HepG2 (cell line): ENCODE results near the gene ATP8A2. TPM values are rescaled to one million over a fixed set of nuclear protein-coding genes. Genes with fewer than 3 reads are reported as not detected.

Source experiments
- ATAC-seq: fragments of 200-7000 bp; cut with Tn5 transposase; 3 replicates; pipeline ENCODE4 v1.9.1; 2020; ENCODE audit warnings: mild to moderate bottlenecking, moderate library complexity
- BruUV-seq: library from RNA; stranded (reverse); fragments of 400-500 nt; replicated peaks from 2 replicates; lab custom pipeline; 2021; lab: Mats Ljungman, UMichigan
- CTCF ChIA-PET: fragments of 300-600 bp; formaldehyde crosslinking; extraction: SDS; loops from one replicate; lab custom pipeline; 2021; ENCODE audit warnings: low total read pairs, inconsistent platforms, low intra/inter-chr PET ratio; lab: Yijun Ruan, JAX
- POLR2A ChIA-PET: fragments of 350-600 bp; sonication (Branson Sonifier 250); formaldehyde crosslinking; loops from one replicate; lab custom pipeline; 2020; ENCODE audit warnings: antibody characterized with exemption, inconsistent platforms; lab: Yijun Ruan, JAX
- DNase-seq: peaks from one replicate; pipeline ENCODE4 v3.0.0-alpha.2; 2015; ENCODE audit warnings: low spot score
- FAIRE-seq: peaks from 3 replicates; lab custom pipeline; 2011; peaks lifted over from hg19 to GRCh38; lab: Jason Lieb, UNC
- H2AFZ ChIP-seq: one replicate; pipeline ENCODE4 v1.6.1; 2011; ENCODE audit warnings: low read length, inconsistent platforms
- H3K27ac ChIP-seq: fragments of 300-600 bp; 3 replicates; pipeline ENCODE4 v1.8.0; 2011; ENCODE audit warnings: mixed run types, mild to moderate bottlenecking, mixed read lengths, low read length, inconsistent platforms; ENCODE audit not compliant: insufficient read depth; ENCODE audit errors: extremely low read length
- H3K27me3 ChIP-seq, 2 experiments: fragments of 200-600 bp in 1 of 2; 2 replicates in 1 of 2; 3 replicates in 1 of 2; pipeline versions ENCODE4 v1.6.0 to v1.8.0; 2011; ENCODE audit warnings: low read length in 2 of 2, mild to moderate bottlenecking in 2 of 2, moderate library complexity in 2 of 2, inconsistent platforms in 1 of 2; ENCODE audit not compliant: insufficient read depth in 2 of 2, control insufficient read depth in 1 of 2
- H3K36me3 ChIP-seq, 2 experiments: fragments of 200-600 bp in 1 of 2; replicated peaks in 1 of 2; 2 replicates in 1 of 2; 3 replicates in 1 of 2; pipeline versions ENCODE4 v1.5.1 to v1.8.0; 2011; ENCODE audit warnings: low read length in 2 of 2, inconsistent platforms in 1 of 2; ENCODE audit not compliant: insufficient read depth in 2 of 2, control insufficient read depth in 1 of 2
- H3K4me1 ChIP-seq: 2 replicates; pipeline ENCODE4 v1.5.1; 2012; ENCODE audit warnings: low read length, inconsistent platforms; ENCODE audit not compliant: insufficient read depth
- H3K4me2 ChIP-seq: 2 replicates; pipeline ENCODE4 v1.6.0; 2011; ENCODE audit warnings: low read depth, low read length, inconsistent platforms
- H3K4me3 ChIP-seq, 3 experiments: fragments of 200-600 bp in 1 of 3; sonication (generic), shearing (Covaris generic) in 1 of 3; replicated peaks in 1 of 3; 2 replicates each; pipeline ENCODE4 v1.5.1; 2011 to 2016; ENCODE audit warnings: low read length in 3 of 3, inconsistent platforms in 2 of 3, low read depth in 2 of 3, mild to moderate bottlenecking in 2 of 3, control low read depth in 1 of 3, mixed read lengths in 1 of 3; ENCODE audit not compliant: insufficient read depth in 1 of 3
- H3K79me2 ChIP-seq: one replicate; pipeline ENCODE4 v1.6.1; 2011; ENCODE audit warnings: low read length, inconsistent platforms; ENCODE audit not compliant: insufficient read depth
- H3K9ac ChIP-seq: 2 replicates; pipeline ENCODE4 v1.6.0; 2011; ENCODE audit warnings: mild to moderate bottlenecking, low read depth, low read length, inconsistent platforms; ENCODE audit not compliant: insufficient read depth
- H3K9me3 ChIP-seq: 2 replicates; pipeline ENCODE4 v1.5.1; 2012; ENCODE audit warnings: mild to moderate bottlenecking, low read length
- H4K20me1 ChIP-seq: 2 replicates; pipeline ENCODE4 v1.6.0; 2011; ENCODE audit warnings: inconsistent platforms, mild to moderate bottlenecking, low read length, moderate library complexity; ENCODE audit not compliant: insufficient read depth
- ASH2L ChIP-seq: fragments of 300-600, 200-600 bp; sonication (generic); IDR thresholded peaks from 2 replicates; pipeline ENCODE4 v1.7.0; 2017; ENCODE audit warnings: low read depth, mild to moderate bottlenecking, moderate library complexity, mixed read lengths, low read length; ENCODE audit not compliant: insufficient read length
- BORCS8-MEF2B ChIP-seq: sonication (generic); formaldehyde crosslinking; IDR thresholded peaks from 2 replicates; pipeline ENCODE4 v1.8.0; 2022; ENCODE audit warnings: mild to moderate bottlenecking, missing genetic modification reagents
- CSRNP2 ChIP-seq: sonication (generic); formaldehyde crosslinking; conservative IDR thresholded peaks from 2 replicates; pipeline ENCODE4 v1.8.0; 2022; ENCODE audit warnings: low read depth, missing genetic modification reagents
- KMT2A ChIP-seq: sonication (generic); formaldehyde crosslinking; IDR thresholded peaks from 2 replicates; pipeline ENCODE4 v1.4.0; 2020; ENCODE audit warnings: missing genetic modification reagents
- LBX2 ChIP-seq: sonication (generic); formaldehyde crosslinking; IDR thresholded peaks from 2 replicates; pipeline ENCODE4 v1.5.0; 2020; ENCODE audit warnings: missing genetic modification reagents, mild to moderate bottlenecking, borderline replicate concordance
- NFIB ChIP-seq: sonication (generic); formaldehyde crosslinking; IDR thresholded peaks from 2 replicates; pipeline ENCODE4 v1.9.0; 2021; ENCODE audit warnings: missing genetic modification reagents, mild to moderate bottlenecking, borderline replicate concordance
- PAWR ChIP-seq: sonication (generic); formaldehyde crosslinking; IDR thresholded peaks from 2 replicates; pipeline ENCODE4 v1.4.0; 2020; ENCODE audit warnings: missing genetic modification reagents, mild to moderate bottlenecking, borderline replicate concordance
- PITX1 ChIP-seq: sonication (generic); formaldehyde crosslinking; IDR thresholded peaks from 2 replicates; pipeline ENCODE4 v1.5.1; 2020; ENCODE audit warnings: mild to moderate bottlenecking, missing genetic modification reagents
- POLR2AphosphoS2 ChIP-seq: IDR thresholded peaks from 2 replicates; pipeline ENCODE4 v1.6.1; 2011; ENCODE audit warnings: low read depth, low read length, improper control_type of control experiment
- RBAK ChIP-seq: sonication (generic); formaldehyde crosslinking; IDR thresholded peaks from 2 replicates; pipeline ENCODE4 v1.5.1; 2020; ENCODE audit warnings: mild to moderate bottlenecking, missing genetic modification reagents
- SRSF9 ChIP-seq: fragments of 200-400 bp; formaldehyde crosslinking; IDR thresholded peaks from 2 replicates; pipeline ENCODE4 v1.6.1; 2018; ENCODE audit warnings: borderline replicate concordance, mild to moderate bottlenecking, low read depth, low read length; ENCODE audit not compliant: insufficient read depth, poor library complexity, severe bottlenecking
- ZBTB49 ChIP-seq: sonication (generic); formaldehyde crosslinking; IDR thresholded peaks from 2 replicates; pipeline ENCODE4 v1.4.0; 2020; ENCODE audit warnings: missing genetic modification reagents, borderline replicate concordance
- ZNF260 ChIP-seq: sonication (generic); formaldehyde crosslinking; IDR thresholded peaks from 2 replicates; pipeline ENCODE4 v1.4.0; 2020; ENCODE audit warnings: missing genetic modification reagents, low read depth, mild to moderate bottlenecking, borderline replicate concordance
- ZNF576 ChIP-seq: sonication (generic); formaldehyde crosslinking; IDR thresholded peaks from 2 replicates; pipeline ENCODE4 v1.4.0; 2020; ENCODE audit warnings: mild to moderate bottlenecking, missing genetic modification reagents
- ZNF639 ChIP-seq: conservative IDR thresholded peaks from 2 replicates; pipeline ENCODE4 v1.6.1; 2018; ENCODE audit warnings: missing genetic modification reagents
- ZNF784 ChIP-seq: sonication (generic); formaldehyde crosslinking; IDR thresholded peaks from 2 replicates; pipeline ENCODE4 v1.5.1; 2020; ENCODE audit warnings: missing genetic modification reagents, mild to moderate bottlenecking, borderline replicate concordance
- WGBS: methylation state at CpG from one replicate; pipeline ENCODE4 v1.1.6; 2017; ENCODE audit warnings: low lambda C conversion rate; 5-methylcytosine and 5-hydroxymethylcytosine counted together
- in situ Hi-C: cut with HindIII; loops from 2 replicates; pipeline ENCODE4 v1.10.0; 2017; ENCODE audit warnings: low pct_unique_long_range_greater_than_20kb; ENCODE audit not compliant: extremely low pct_ligation_motif_present
- intact Hi-C: fragments of 100-400 bp; cut with micrococcal nuclease; formaldehyde crosslinking; loops from one replicate; pipeline ENCODE4 v1.10.0; 2022; ENCODE audit not compliant: unreplicated experiment
- polyA plus RNA-seq, 8 experiments: library from polyadenylated mRNA; depleted of rRNA in 3 of 8; stranded (reverse) in 7 of 8; unstranded in 1 of 8; fragments of >200 nt; fragmentation: Illumina TruSeq in 4 of 8; extraction: Trizol in 4 of 8; gene quantifications; 2 replicates each; pipeline versions ENCODE4 v1.2.1 to v1.2.3, GENCODE V29; 2011 to 2016; ENCODE audit warnings: low read depth in 4 of 8, missing spikeins in 1 of 8, mixed read lengths in 1 of 8; ENCODE audit not compliant: insufficient read depth in 1 of 8
- total RNA-seq, 5 experiments: library from RNA; depleted of rRNA; stranded (reverse); fragments of >200 nt; fragmentation: Illumina TruSeq; extraction: Trizol; gene quantifications; 2 replicates each; pipeline ENCODE4 v1.2.3, GENCODE V29; 2016; ENCODE audit warnings: low read depth in 1 of 5

Gene ATP8A2
- total and polyA plus RNA-seq, 2 of the 13 experiments (the other 11 are each of a cell fraction or from before 2014, with no cell fraction given) = 0.09 TPM; not detected in 1

GRCh38 chr13:25930653-25931052, 558.9 kb downstream of the ATP8A2 start (continued):
- TF ChIP-seq SRSF9 (no peak), ASH2L (no peak), ZNF784 (no peak)

- no peak overlapping the region for H3K9ac ChIP-seq
- H3K9me3 ChIP-seq = no peaks in the 10 kb centered on the region
- H3K27ac ChIP-seq = no peak overlapping the region
- H3K4me1 ChIP-seq = no peaks in the 10 kb centered on the region
- in situ Hi-C loops = no loop called here
- no peaks in the 10 kb centered on the region for H3K36me3 ChIP-seq
- ATAC-seq (no peak), DNase-seq (no peak), FAIRE-seq (no peak)
- intact Hi-C loops = no loop called here
- peaks cover 0 to 22% of the 10 kb centered on the region in 2 experiments; a peak in 1 of 5 replicates for H3K27me3 ChIP-seq
- no peaks in the 10 kb centered on the region for H4K20me1 ChIP-seq
- TF ChIP-seq NFIB (CRISPR knock-in tag) (no peak), ZNF260 (no peak), ZNF639 (no peak), BORCS8-MEF2B (CRISPR knock-in tag) (no peak), POLR2AphosphoS2 (no peak), PAWR (CRISPR knock-in tag) (no peak), LBX2 (no peak), RBAK (CRISPR knock-in tag) (no peak), ZNF576 (CRISPR knock-in tag) (no peak), PITX1 (no peak), CSRNP2 (no peak), ZBTB49 (no peak), KMT2A (CRISPR knock-in tag) (no peak)
- CTCF ChIA-PET = no interaction called here
- no TSS peak for BruUV-seq
- POLR2A ChIA-PET = no interaction called here
- no peaks in the 10 kb centered on the region for H3K79me2 ChIP-seq
- no peak overlapping the region for H3K4me2 ChIP-seq
- H2AFZ ChIP-seq = no peak overlapping the region
- 0% methylated on average over 1 of the region's 1 CpG for WGBS
- no peak overlapping the region for H3K4me3 ChIP-seq
These were observed 560.6 kb downstream of the ATP8A2 start for GRCh38 chr13:25932365-25932764.
